Heart left ventricle (tissue), 16 donors: ENCODE data around the gene U2AF1L4. TPM values are rescaled to one million over a fixed set of nuclear protein-coding genes. Genes with fewer than 3 reads are reported as not detected.
A peak's percentile ranks its signal among the peaks of the same experiment; 100 is the strongest.
"Not testable (repeated sequence)": the region's sequence is repeated elsewhere in the genome, so short reads cannot be mapped to it uniquely, and the experiment has no call there.

ENCODE experiments used
- ATAC-seq, 4 donors: fragments of 200-7000 bp; cut with Tn5 transposase; one replicate each; pipeline ENCODE4 v1.9.1; 2020 to 2022; ENCODE audit warnings: moderate library complexity in 4 of 4, mild to moderate bottlenecking in 3 of 4, moderate number of reproducible peaks in 1 of 4
- DNase-seq, 5 donors: peaks; one replicate each; pipeline ENCODE4 v3.0.0-alpha.2; 2020
- H3K27ac ChIP-seq, 12 donors: fragments of 200-600 bp; sonication (generic) in 4 of 12; one replicate each; pipeline versions ENCODE4 v1.5.0 to v1.8.0; 2016 to 2022; ENCODE audit warnings: mild to moderate bottlenecking in 2 of 12
- H3K27me3 ChIP-seq, 9 donors: fragments of 200-600 bp; sonication (generic) in 2 of 9; one replicate each; pipeline versions ENCODE4 v1.5.1 to v1.8.0; 2016 to 2022; ENCODE audit warnings: mild to moderate bottlenecking in 3 of 9
- H3K36me3 ChIP-seq, 9 donors: fragments of 200-600 bp; sonication (generic) in 2 of 9; one replicate each; pipeline versions ENCODE4 v1.5.0 to v1.8.0; 2018 to 2022; ENCODE audit warnings: mild to moderate bottlenecking in 2 of 9
- H3K4me1 ChIP-seq, 12 donors: fragments of 200-600 bp; sonication (generic) in 4 of 12; one replicate each; pipeline versions ENCODE4 v1.5.0 to v1.8.0; 2016 to 2022; ENCODE audit warnings: mild to moderate bottlenecking in 3 of 12
- H3K4me3 ChIP-seq, 12 donors: fragments of 200-600 bp; sonication (generic) in 4 of 12; one replicate each; pipeline versions ENCODE4 v1.5.0 to v1.8.0; 2017 to 2022; ENCODE audit warnings: mild to moderate bottlenecking in 9 of 12, moderate library complexity in 4 of 12
- H3K9me3 ChIP-seq, 12 donors: fragments of 200-600 bp; sonication (generic) in 4 of 12; one replicate each; pipeline versions ENCODE4 v1.5.0 to v1.8.0; 2016 to 2022; ENCODE audit warnings: mild to moderate bottlenecking in 1 of 12
- CTCF ChIP-seq, 12 donors: fragments of 200-600 bp; sonication (generic) in 4 of 12; IDR thresholded peaks; one replicate each; pipeline versions ENCODE4 v1.5.0 to v1.8.0; 2018 to 2022; ENCODE audit warnings: antibody characterized with exemption in 12 of 12, mild to moderate bottlenecking in 5 of 12
- POLR2A ChIP-seq, 2 donors: fragments of 450-650 bp; IDR thresholded peaks; one replicate each; pipeline ENCODE4 v1.6.1; 2017; ENCODE audit warnings: antibody characterized with exemption in 2 of 2, mild to moderate bottlenecking in 2 of 2, moderate library complexity in 2 of 2
- WGBS, 4 donors: extraction: QIAGEN DNeasy Blood & Tissue Kit in 2 of 4; methylation state at CpG; one replicate each; pipeline versions ENCODE4 v1.1.5 to v1.1.7; 2013 to 2018; 5-methylcytosine and 5-hydroxymethylcytosine counted together
- intact Hi-C, 10 donors: fragments of 100-400 bp; cut with DNase I; formaldehyde crosslinking; loops; one replicate each; pipeline versions ENCODE4 v1.11.1 to v1.14.2; 2022
- polyA plus RNA-seq, 2 donors: library from polyadenylated mRNA; stranded (reverse); fragments of 200-250 nt; gene quantifications; one replicate each; pipeline ENCODE4 v1.2.3, GENCODE V29; 2013
- total RNA-seq, 9 donors: library from RNA; depleted of rRNA in 2 of 9; stranded (reverse); fragments of >200 nt in 2 of 9; fragmentation: NEBNext Ultra II Directional in 3 of 9; extraction: Animal tissue kit (Norgen Biotek cat#: 25700) in 3 of 9; gene quantifications; one replicate each; pipeline versions ENCODE4 v1.1.0 to v1.2.4, GENCODE V29; 2016 to 2023
- donor health status: ischemic (EF 13 %, LVEDD 7.1; RV severe dilation, severe dysfunction).
- donor health status: healthy with polysubstance abuse.
- donor health status: DM: no; HTN: yes; CAD: no.
- donor health status: DM: no; HTN: no; CAD: no.
- donor health status: ischemic (EF 25% LVEDD 6.9; RV normal size, moderate dysfunction).
- donor health status: ischemic (EF 25% LVEDD 5.7; RV mildly dilated, moderate dysfunction).
- donor health status: healthy.
- donor health status: DM: yes; HTN: yes; CAD: no.
- donor health status: ischemic (EF 35%, LVEDD 5.7; RV mildly dilated, moderate dysfunction).
- donor health status: nonischemic (EF 11% LVEDD 7.7; RV severe dilation, severe dysfunction).
- donor health status: DM: yes; HTN: yes; CAD: no.
- donor health status: PGD.
- donor health status: ischemic (EF 29% LVEDD 5.4; RV normal size, mild dysfunction).
- donor health status: nonischemic (EF 23%, LVEDD 6.1; RV moderate dilation, normal function).

Gene U2AF1L4
- total and polyA plus RNA-seq, 11 donors: 7.2 to 32.8 (median 20.9) TPM

- no peak for DNase-seq
- Histone ChIP-seq H3K4me1 (peaks cover 0 to 17% (median 5%) of the 10 kb centered on the region in 12 donors), H3K4me3 (no peak overlapping the region), H3K27me3 (no peaks in the 10 kb centered on the region), H3K27ac (no peak overlapping the region), H3K36me3 (peaks cover 0 to 10% (median 0%) of the 10 kb centered on the region in 9 donors), H3K9me3 (no peaks in the 10 kb centered on the region)
- no peak for ATAC-seq
- intact Hi-C loops: loop anchor here in 2 of 10 donors (10.0 kb wide), 2 partner anchors 112 to 162 kb away; partner anchors contain the start of gene LRFN3 (in 1 of the 2)
- TF ChIP-seq CTCF (IDR thresholded peaks at IDR 0.05) (no peak), POLR2A (IDR thresholded peaks at IDR 0.05) (no peak)
- WGBS, 4 donors: 45 to 52% (median 50%) methylated on average over 9 of the region's 9 CpGs
Observed at GRCh38 chr19:35773020-35773806, 28.0 kb upstream of the U2AF1L4 start.

DNA sequence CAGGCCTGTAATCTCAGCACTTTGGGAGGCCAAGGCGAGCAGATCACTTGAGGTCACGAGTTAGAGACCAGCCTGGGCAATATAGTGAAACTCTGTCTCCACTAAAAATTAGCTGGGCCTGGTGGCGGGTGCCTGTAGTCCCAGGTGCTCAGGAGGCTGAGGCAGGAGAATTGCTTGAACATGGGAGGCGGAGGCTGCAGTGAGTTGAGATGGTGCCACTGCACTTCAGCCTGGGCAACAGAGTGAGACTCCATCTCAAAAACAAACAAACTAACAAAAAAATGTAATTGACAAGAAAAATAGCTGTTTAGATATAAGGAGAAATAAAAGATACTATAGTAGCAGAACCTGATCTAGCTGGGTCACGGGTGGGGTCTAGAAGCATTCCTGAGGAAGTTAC, 27.1 kb upstream of the U2AF1L4 start:
- not testable (repeated sequence) for DNase-seq, H3K9me3 ChIP-seq, H3K4me3 ChIP-seq, H3K27me3 ChIP-seq, ATAC-seq, H3K27ac ChIP-seq
- WGBS, 4 donors: 93 to 97% (median 97%) methylated on average over 5 of the region's 5 CpGs
- H3K36me3 ChIP-seq: peaks cover 0 to 11% (median 0%) of the 10 kb centered on the region in 9 donors
- intact Hi-C loops: loop anchor here in 2 of 10 donors (10.0 kb wide), 2 partner anchors 112 to 162 kb away; partner anchors contain the start of gene LRFN3 (in 1 of the 2)
- peaks cover 0 to 23% (median 5%) of the 10 kb centered on the region in 12 donors for H3K4me1 ChIP-seq

DNA sequence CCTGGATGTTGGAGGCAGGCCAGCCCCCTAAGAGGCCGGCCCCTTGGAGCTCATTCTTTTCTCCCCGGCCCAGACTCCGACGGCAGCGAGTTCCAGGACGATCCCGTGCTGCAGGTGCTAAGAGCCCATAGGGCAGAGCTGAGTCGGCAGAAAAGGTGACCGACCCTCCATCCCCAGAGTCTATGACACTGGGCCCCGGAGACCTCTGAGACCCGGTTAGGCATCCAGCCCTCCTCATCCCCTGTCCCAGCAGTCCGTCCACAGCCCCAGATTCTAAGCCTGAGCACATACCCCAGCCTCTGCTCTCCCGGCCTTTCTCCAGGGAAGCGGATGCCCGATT, 22.8 kb upstream of the U2AF1L4 start:
- TF ChIP-seq CTCF (IDR thresholded peaks at IDR 0.05) (no peak), POLR2A (IDR thresholded peaks at IDR 0.05) (no peak)
- no peak overlapping the region for H3K27ac ChIP-seq
- no peak overlapping the region for H3K4me3 ChIP-seq
- intact Hi-C loops: no loop called here
- no peaks in the 10 kb centered on the region for H3K9me3 ChIP-seq
- ATAC-seq (no peak), DNase-seq (no peak)
- peaks cover 0 to 38% (median 19%) of the 10 kb centered on the region in 9 donors for H3K36me3 ChIP-seq
- 61 to 84% (median 66%) methylated on average over 6 to 15 of the region's 15 CpGs for WGBS, 4 donors
- peaks cover 0 to 6% (median 0%) of the 10 kb centered on the region in 12 donors for H3K4me1 ChIP-seq
- no peaks in the 10 kb centered on the region for H3K27me3 ChIP-seq

DNA sequence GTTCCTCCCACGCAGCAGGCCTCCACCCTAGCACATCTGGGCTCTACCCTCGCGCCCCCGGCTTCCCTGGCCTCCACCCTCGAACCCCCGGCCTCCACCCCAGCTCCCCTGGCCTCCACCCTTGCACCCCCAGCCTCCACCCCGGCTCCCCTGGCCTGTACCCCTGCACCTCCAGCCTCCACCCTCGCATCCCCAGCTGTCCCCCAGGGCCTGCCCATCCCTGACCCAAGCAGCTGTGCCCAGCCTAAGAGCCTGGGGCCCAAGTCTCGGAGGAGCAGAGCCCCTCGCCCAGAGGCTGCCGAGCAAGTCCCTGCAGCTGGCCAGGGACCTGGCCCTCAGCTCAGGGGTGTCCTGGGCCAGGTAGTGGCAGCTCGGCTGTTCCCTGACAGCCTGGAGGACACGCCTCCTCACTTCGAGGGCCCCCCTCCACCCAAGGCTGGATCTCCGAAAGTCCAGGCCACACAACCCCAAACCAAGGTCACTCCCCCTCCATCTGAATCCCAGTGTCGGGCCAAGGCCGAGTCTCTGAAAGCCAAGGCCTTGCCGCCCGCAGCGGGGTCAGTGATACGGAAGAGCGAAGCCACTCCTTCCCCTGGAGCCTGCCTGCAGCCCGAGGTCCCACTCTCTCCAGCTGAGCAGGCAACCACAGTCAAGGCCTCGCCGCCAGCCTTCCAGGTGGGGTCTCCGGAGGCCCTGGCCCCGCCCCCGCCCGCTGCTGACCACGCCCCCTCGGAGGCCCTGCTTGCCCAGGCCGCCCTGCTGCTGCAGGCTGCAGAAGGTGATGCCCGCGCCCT, 22.3 kb upstream of the U2AF1L4 start:
- H3K9me3 ChIP-seq: no peaks in the 10 kb centered on the region
- intact Hi-C loops: no loop called here
- no peaks in the 10 kb centered on the region for H3K27me3 ChIP-seq
- DNase-seq (peak in 1 of 5 donors; percentile 36), ATAC-seq (peak in 3 of 4 donors; percentile 31 to 51 (median 47))
- peaks cover 0 to 43% (median 25%) of the 10 kb centered on the region in 9 donors for H3K36me3 ChIP-seq
- WGBS, 4 donors: 55 to 94% (median 66%) methylated on average over 10 to 34 of the region's 34 CpGs
- H3K27ac ChIP-seq: no peak overlapping the region
- no peak overlapping the region for H3K4me3 ChIP-seq
- TF ChIP-seq POLR2A (IDR thresholded peaks at IDR 0.05) (no peak), CTCF (IDR thresholded peaks at IDR 0.05) (no peak)
- peaks cover 0 to 6% (median 0%) of the 10 kb centered on the region in 12 donors for H3K4me1 ChIP-seq
